SHP77 treated with DMSO at 0.1 percent for 48 hours (cell line): ENCODE results near the gene UPK3BL1.
"Not testable (repeated sequence)": the region's sequence is repeated elsewhere in the genome, so short reads cannot be mapped to it uniquely, and the experiment has no call there.

Experiments
- DNase-seq: peaks from one replicate; lab custom pipeline; 2025; lab: John Stamatoyannopoulos, UW

UPK3BL1 gene

GRCh38 chr7:102642691-102643090, at the start of gene UPK3BL1:
TSS of gene UPK3BL1 (minus strand) at chr7:102642791. CDS start at chr7:102642741, 50 bp downstream.
- not testable (repeated sequence) for DNase-seq

- DNase-seq: not testable (repeated sequence)
Measured at GRCh38 chr7:102690602-102691001, 48.0 kb upstream of the UPK3BL1 start.

- DNase-seq: not testable (repeated sequence)
Measured at GRCh38 chr7:102689436-102690282, 47.1 kb upstream of the UPK3BL1 start.

- not testable (repeated sequence) for DNase-seq
Measured at GRCh38 chr7:102688299-102689036, 45.9 kb upstream of the UPK3BL1 start.

- not testable (repeated sequence) for DNase-seq
Measured at GRCh38 chr7:102682560-102682959, 40.0 kb upstream of the UPK3BL1 start.

GRCh38 chr7:102680780-102681179, 38.2 kb upstream of the UPK3BL1 start:
- not testable (repeated sequence) for DNase-seq

DNA sequence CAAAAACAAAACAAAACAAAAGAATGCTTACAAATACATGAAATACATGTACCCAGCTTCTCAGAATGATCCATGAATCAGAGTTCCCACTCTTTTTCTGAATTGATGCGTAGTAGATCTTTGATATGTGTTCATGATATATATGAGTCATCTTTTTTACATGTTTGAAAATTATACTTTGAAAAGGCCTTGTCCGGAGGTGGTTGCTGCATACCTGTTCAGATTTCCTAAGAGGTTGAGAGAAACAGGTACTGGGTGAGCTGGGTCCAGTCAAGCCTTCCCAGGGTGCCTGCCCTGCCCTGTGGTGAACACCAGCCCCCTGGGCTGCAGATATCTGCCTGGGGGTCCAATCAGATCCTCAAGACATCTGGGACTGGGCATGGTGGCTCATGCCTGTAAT, 33.0 kb upstream of the UPK3BL1 start:
- DNase-seq: not testable (repeated sequence)

DNA sequence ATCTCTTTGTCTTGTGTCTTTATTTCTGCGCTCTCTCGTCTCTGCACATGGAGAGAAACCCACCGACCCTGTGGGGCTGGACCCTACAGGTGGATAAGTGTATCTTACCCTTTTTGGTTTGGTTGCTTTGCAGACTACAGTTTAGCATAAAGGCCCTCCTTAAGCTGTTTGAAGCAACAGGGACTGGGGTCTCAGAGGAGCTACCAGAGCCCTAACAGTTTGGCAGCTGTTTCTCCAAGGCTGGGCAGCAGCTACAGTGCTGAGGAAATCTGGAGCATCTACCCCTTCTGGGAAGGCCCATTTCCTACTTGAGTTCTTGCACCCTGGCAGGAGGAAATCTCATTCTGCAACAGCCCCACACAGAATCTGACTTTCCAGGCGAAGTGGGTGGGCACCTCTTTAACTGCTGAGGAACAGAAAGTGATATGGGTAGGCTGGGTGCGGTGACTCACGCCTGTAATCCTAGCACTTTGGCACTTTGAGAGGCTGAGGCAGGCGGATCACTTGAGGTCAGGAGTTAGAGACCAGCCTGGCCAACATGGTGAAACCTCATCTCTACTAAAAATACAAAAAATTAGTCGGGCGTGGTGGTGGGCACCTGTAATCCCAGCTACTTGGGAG, 31.0 kb upstream of the UPK3BL1 start:
- not testable (repeated sequence) for DNase-seq

- not testable (repeated sequence) for DNase-seq
Measured at GRCh38 chr7:102671956-102672307, 29.3 kb upstream of the UPK3BL1 start.

GRCh38 chr7:102671166-102671955, 28.8 kb upstream of the UPK3BL1 start, which contains the start of gene POLR2J2:
TSS of gene POLR2J2 (minus strand) at chr7:102671663. CDS start at chr7:102671601, 62 bp downstream.
- DNase-seq: not testable (repeated sequence)

DNA sequence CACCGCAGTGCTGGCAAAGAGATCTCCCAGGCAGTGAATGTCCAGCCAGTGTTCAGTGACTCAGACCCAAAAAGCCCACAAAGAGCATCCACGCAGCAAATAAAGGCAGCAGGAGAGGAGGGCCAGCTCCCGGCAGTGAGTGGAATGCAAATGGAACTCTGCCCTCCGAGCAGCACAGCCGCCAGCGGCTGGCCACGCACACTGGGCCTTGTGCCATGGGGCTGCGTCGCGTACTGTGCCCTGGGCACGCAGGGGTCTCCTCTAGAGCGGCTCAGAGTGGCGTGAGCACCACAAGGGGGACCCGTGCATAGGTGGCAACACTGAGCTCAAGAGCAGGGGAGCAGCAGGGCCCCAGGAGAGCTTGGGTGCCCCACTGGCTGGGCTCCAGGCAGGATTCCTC, 24.9 kb upstream of the UPK3BL1 start:
- not testable (repeated sequence) for DNase-seq

DNA sequence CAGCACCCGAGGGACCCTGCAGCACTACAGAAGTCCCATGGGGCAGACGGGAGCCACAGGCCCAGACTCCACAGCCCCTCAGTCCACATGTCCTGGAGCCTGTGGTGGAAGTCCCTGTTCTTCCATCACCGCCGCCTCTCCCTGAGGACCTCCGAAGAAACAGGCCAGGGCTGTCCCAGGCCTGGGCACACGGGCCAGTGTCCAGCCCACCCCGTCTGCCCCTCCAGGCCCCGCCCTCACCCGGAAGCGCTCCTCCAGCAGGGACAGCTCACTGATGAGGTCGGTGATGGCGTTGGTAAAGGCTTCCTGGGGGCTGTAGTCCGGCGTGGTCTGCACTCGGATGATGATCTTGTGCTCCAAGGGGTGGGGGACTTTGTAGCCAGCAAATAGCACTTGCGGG, 24.3 kb upstream of the UPK3BL1 start:
- not testable (repeated sequence) for DNase-seq

GRCh38 chr7:102664765-102665164, 22.2 kb upstream of the UPK3BL1 start:
- DNase-seq: not testable (repeated sequence)

- not testable (repeated sequence) for DNase-seq
Measured at GRCh38 chr7:102649924-102650323, 7.3 kb upstream of the UPK3BL1 start, which contains the start of gene SPDYE2B. TSS of gene SPDYE2B (plus strand) at chr7:102650319. CDS start at chr7:102652349, 2,030 bp downstream.

DNA sequence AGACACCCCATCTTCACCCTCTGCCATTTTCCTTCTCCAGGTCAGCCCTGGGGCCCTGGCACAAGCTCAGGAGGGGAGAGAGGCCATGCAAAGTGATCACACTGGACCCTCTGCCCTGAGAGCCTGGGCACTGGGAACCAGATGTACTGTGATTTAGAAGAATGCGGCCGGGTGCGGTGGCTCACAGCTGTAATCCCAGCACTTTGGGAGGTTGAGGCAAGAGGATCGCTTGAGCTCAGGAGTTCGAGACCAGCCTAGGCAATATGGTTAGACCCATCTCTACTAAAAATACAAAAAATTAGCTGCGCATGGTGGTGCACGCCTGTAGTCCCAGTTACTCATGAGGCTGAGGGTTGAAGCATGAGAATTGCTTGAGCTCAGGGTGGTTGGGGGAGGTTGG, 5.2 kb upstream of the UPK3BL1 start:
- not testable (repeated sequence) for DNase-seq

- not testable (repeated sequence) for DNase-seq
Measured at GRCh38 chr7:102643404-102643803, 813 bp upstream of the UPK3BL1 start.

DNA sequence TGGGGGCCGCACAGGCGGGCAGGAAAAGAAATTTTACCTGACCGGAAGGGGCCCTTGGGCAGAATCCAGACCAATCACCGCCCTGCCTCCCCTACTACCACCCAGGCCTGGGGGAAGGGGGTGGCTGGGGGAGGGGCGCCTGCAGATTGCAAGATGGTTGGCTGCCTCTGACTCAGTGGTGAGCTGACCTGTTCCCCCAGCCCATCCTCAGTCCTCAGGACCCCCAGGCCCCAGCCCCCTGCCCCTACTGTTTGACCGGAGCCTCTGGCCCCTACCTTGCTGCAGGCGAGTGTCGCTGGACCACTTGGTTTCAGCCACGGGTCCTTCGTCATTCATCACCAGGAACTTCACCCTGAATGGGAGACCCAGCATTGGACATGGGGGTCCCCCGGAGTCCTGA, 3.7 kb downstream of the UPK3BL1 start:
- DNase-seq: not testable (repeated sequence)

DNA sequence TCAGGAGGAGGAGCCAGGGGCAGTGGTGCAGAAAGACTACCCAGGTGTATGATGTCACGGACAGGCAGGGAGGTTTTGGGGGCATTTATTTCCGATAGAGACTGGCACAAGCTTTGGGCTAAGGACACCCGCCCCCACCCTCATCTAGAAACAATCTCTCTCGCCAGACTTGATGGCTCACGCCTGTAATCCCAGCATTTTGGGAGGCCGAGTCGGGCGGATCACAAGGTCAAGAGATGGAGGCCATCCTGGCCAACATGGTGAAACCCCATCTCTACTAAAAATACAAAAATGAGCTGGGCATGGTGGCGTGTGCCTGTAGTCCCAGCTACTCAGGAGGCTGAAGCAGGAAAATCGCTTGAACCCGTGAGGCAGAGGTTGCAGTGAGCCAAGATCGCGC, 5.6 kb downstream of the UPK3BL1 start:
- DNase-seq: not testable (repeated sequence)

DNA sequence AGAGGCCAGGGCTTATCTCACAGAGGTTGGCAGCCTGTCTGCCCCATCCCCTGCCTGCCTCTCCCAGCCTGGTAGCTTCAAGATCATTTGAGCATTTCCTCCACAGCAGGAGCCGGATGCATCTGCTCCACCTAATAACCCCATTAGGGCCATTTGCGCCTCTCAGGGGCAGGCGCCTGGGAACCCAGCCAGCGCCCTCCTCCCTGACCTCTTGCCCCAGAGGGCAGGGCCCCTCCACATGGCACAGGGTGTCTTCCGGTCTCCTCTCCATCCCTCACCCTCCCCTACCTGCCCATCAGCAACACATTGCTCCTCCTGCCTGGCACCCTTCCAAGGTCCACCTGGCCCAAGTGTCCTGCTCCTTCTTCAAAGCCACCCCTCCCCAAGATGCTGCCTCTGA, 7.2 kb downstream of the UPK3BL1 start:
- not testable (repeated sequence) for DNase-seq

GRCh38 chr7:102634299-102634698, 8.3 kb downstream of the UPK3BL1 start:
- not testable (repeated sequence) for DNase-seq

- not testable (repeated sequence) for DNase-seq
Measured at GRCh38 chr7:102630622-102631021, 12.0 kb downstream of the UPK3BL1 start.
